CD4-positive, alpha-beta T cell treated with Interleukin-21 for 1 hour (primary cell): ENCODE measurements around the gene SSX2.
"Not testable (repeated sequence)": the region's sequence is repeated elsewhere in the genome, so short reads cannot be mapped to it uniquely, and the experiment has no call there.

ENCODE experiments used
- DNase-seq: peaks from one replicate; pipeline ENCODE4 v3.0.0-alpha.2; 2020

SSX2 gene, protein sequence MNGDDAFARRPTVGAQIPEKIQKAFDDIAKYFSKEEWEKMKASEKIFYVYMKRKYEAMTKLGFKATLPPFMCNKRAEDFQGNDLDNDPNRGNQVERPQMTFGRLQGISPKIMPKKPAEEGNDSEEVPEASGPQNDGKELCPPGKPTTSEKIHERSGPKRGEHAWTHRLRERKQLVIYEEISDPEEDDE

DNA sequence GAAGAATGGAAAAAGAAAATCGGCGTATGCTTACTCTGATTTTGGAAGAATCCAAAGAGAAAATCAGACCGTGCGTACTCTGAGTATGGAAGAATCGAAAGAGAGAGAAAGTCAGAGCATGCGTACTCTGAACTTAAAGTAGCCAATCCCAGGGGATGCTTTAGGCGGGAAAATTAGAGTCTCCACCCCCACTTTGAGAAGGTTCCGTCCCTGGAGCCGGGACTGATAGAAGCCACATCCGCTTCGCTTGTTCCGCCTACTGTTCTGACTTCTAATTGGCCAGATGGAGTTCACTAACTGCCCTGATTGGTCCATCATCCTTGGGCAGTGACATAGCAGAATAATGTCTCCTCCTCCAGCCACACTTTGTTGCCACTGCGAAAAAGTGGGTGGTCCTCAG lies at the start of gene SSX2:
TSS of gene SSX2 (minus strand) at position 101 of the 400 bp plus-strand sequence. CDS start 1,429 bp downstream, outside the sequence.
- not testable (repeated sequence) for DNase-seq

DNA sequence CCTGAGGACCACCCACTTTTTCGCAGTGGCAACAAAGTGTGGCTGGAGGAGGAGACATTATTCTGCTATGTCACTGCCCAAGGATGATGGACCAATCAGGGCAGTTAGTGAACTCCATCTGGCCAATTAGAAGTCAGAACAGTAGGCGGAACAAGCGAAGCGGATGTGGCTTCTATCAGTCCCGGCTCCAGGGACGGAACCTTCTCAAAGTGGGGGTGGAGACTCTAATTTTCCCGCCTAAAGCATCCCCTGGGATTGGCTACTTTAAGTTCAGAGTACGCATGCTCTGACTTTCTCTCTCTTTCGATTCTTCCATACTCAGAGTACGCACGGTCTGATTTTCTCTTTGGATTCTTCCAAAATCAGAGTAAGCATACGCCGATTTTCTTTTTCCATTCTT lies 44.0 kb upstream of the SSX2 start, which contains the start of gene SSX2B:
TSS of gene SSX2B (plus strand) at position 301 of the 400 bp plus-strand sequence. CDS start 1,429 bp downstream, outside the sequence.
- DNase-seq = not testable (repeated sequence)

DNA sequence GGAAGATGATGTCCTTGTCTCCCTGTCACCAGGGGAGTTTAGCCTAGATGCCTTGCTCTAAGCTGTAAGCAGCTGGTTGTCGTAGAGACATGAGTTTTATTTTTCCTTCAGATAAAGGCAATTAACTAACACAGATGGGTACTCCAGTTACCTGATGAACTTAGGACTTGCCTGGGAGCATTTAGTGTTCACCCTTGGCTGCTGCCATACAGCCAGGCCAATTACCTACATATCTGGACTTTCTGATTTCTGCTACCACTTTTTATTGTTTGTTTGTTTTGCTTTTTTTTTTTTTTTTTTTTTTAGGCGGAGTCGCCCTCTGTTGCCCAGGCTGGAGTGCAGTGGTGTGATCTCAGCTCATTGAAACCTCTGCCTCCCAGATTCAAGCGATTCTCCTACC lies 14.9 kb downstream of the SSX2 start:
- DNase-seq = not testable (repeated sequence)

DNA sequence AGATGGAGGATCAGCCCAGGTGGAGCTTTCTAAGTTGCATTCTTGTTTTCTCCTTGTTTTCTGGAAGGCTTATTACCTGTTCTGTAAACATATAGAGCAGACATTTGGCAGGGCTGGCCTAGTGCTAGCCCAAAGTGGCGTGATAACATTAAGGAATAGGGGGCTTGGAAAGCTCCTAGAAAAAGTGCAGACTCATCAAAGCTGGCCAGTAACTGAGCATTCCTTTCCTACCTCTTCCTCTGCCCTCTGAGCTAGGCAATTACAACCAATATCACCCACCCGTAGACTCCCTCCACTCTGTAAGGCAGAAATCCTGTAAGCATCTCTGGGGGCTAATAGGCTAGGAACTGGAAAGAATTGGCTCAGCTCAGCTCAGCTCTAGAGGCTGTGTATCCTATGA lies 44.8 kb downstream of the SSX2 start:
- not testable (repeated sequence) for DNase-seq

DNA sequence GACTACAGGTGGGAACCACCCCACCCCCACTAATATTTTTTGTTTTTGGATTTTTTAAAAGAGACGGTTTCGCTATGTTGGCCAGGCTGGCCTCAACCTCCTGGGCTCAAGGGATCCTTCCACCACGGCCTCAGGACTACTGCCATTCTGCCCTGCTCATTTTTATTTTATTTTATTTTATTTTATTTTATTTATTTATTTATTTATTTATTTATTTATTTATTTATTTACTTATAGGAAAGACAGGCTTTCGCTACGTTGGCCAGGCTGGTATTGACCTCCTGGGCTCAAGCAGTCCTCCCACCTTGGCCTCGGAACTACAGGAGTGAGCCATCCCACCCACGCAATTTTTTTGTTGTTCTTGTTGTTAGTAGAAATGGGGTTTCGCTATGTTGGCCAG lies 51.5 kb downstream of the SSX2 start:
- DNase-seq = not testable (repeated sequence)

DNA sequence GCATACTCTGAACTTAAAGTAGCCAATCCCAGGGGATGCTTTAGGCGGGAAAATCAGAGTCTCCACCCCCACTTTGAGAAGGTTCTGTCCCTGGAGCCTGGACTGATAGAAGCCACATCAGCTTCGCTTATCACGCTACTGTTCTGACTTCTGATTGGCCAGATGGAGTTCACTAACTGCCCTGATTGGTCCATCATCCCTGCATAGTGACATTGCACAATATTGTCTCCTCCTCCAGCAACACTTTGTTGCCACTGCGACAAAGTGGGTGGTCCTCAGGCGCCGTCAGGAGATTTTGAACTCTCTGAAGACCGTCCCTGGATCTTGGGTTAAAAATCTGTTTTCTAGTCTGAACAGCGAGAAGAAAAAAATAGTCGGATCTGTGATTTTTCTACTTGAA lies 52.2 kb downstream of the SSX2 start, which contains the start of gene SSX7:
TSS of gene SSX7 (minus strand) at position 101 of the 400 bp plus-strand sequence. CDS start 1,428 bp downstream, outside the sequence.
- DNase-seq = not testable (repeated sequence)

DNA sequence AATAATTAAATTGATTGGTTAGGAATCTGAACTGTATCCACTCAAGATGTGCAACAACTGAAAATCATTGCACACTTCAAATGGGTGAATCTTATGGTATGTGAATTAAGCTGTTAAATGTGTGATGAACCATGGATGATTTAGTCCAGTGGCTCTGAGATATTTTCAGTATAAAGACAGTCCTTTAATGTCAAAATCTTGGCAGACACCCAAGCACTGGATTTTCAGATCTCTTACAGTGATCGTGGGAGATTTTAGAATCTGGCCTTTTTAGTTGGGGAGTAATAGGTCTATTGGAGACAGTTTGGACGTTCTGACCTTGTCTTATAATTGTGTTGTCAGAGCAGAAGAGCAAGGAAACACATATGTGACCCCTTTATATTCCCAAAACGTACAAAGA lies 56.3 kb downstream of the SSX2 start:
- not testable (repeated sequence) for DNase-seq

DNA sequence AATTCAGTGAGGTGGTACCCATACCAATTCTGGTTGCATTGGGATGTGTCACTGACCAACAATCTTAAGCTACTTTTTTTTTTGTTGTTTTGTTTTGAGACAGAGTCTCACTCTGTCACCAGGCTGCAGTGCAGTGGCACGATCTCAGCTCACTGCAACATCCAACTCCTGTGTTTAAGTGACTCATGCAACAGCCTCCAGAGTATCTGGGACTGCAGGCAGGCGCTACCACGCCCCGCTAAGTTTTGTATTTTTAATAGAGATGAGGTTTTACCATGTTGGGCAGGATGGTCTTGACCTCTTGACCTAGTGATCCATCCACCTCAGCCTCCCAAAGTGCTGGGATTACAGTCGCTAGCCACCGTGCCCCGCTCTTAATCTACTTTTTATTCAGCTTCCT lies 58.0 kb downstream of the SSX2 start:
- DNase-seq = not testable (repeated sequence)
